DMS53 treated with DMSO at 0.1 percent for 48 hours (cell line): ENCODE data around the gene CLDN5.
"Not testable (repeated sequence)": the region's sequence is repeated elsewhere in the genome, so short reads cannot be mapped to it uniquely, and the experiment has no call there.

Experiments used
- DNase-seq: peaks from one replicate; lab custom pipeline; 2025; ENCODE audit not compliant: unreplicated experiment; lab: John Stamatoyannopoulos, UW

Gene CLDN5

GRCh38 chr22:19548964-19549363, 24.8 kb upstream of the CLDN5 start:
- no peak for DNase-seq

DNA sequence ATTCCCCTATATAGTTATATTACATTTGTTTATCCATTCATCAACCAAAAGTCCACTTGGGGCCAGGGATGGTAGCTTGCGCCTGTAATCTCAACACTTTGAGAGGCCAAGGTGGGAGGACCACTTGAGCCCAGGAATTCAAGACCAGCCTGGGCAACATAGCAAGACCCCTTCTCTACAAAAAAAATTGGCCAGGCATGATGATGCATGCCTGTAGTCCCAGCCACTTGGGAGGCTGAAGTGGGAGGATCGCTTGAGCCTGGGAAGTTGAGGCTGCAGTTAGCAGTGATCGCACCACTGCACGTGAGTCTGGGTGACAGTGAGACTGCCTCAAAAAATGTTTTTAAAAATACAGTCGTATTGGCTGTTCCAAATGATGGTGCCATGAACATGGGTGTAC, 24.2 kb upstream of the CLDN5 start:
- not testable (repeated sequence) for DNase-seq

- DNase-seq: no peak
Observed at GRCh38 chr22:19547620-19548019, 23.4 kb upstream of the CLDN5 start.

GRCh38 chr22:19546680-19547079, 22.5 kb upstream of the CLDN5 start:
- DNase-seq: no peak

DNA sequence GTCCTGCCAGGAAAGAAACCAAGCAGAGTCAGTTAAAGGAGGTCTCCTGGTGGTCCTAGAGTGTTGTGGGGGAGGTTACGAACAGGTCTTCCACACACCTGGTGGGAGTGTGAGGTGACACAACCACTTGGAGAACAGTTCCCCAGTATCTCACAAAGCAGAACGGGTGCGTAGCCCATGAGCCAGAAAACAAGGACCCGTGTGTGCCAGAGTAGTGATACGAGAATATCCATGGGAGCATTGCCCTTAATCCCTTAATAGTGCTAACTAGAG, 21.7 kb upstream of the CLDN5 start:
- no peak for DNase-seq

DNA sequence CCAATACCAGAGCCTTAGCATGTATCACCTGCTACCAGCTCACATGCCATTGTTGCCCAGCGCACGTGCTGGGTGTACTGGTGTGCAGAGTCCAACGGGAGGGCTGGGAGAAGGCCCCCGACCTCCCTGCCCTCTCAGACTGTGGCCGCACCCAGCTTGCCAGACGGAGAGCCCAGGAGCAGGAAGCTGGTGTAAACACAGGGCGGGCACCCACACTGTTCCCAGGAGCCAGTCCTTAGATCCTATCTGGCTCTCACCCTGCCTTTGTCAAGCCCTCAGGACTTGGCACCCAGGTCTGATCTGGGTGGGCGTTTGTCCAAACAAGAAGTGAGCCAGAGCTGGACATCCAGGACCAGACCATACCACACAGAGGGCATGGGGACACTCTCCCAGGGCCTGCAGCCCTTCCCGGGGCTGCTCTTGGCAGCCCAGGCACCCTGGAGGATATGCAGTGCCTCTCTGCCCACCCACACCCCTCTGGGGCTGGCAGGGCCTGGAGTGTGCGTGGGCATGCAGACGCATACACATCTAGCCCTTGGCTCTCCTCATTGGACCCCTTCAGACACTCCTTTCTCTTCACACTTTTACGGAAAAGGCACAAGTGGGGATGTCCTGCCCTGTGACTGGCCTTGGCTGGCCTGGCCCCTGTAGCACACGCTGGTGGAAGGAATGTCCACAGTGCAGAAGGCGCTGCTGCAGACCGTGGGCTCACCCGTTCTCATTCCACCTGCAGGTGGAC, 19.9 kb upstream of the CLDN5 start:
- DNase-seq: no peak

GRCh38 chr22:19540394-19540793, 16.2 kb upstream of the CLDN5 start:
- no peak for DNase-seq

DNA sequence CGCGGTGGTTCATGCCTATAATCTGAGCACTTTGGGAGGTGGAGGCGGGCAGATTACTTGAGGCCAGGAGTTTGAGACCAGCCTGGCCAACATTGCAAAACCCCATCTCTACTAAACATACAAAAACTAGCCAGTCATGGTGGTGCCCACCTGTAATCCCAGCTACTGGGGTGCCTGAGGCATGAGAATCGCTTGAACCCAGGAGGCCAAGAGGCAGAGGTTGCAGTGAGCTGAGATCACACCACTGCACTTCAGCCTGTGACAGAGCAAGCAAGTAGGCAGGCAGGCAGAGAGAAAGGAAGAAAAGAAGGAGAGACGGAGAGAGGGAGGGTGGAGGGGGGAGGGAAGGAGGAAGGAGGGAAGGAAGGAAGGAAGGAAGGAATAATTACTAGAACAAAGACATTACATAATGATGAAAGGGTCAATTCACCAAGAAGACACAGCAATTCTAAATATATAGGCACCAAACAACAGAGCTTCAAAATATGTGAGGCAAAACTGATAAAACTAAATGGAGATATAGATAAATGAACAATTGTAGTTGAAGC, 13.8 kb upstream of the CLDN5 start:
- no peak for DNase-seq

- DNase-seq: no peak
Observed at GRCh38 chr22:19536564-19536963, 12.4 kb upstream of the CLDN5 start.

- DNase-seq: no peak
Observed at GRCh38 chr22:19535001-19535400, 10.8 kb upstream of the CLDN5 start.

DNA sequence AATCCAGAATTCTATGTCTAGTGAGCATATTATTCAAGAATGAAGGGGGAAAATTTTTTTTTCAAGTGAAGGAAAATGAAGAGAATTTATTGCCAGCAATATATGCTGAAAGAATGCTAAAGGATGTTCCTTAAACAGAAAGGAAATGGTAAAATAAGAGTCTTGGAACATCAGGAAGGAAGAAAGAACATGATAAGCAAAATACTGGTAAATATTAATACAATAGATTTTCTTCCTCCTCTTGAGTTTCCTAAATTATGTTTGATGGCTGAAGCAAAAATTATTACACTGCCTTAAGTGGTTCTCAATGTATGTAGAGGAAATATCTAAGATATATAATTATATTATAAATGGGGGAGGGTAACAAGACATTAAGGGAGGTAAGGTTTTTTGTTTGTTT, 9.6 kb upstream of the CLDN5 start:
- DNase-seq: no peak

- no peak for DNase-seq
Observed at GRCh38 chr22:19533049-19533626, 8.9 kb upstream of the CLDN5 start.

DNA sequence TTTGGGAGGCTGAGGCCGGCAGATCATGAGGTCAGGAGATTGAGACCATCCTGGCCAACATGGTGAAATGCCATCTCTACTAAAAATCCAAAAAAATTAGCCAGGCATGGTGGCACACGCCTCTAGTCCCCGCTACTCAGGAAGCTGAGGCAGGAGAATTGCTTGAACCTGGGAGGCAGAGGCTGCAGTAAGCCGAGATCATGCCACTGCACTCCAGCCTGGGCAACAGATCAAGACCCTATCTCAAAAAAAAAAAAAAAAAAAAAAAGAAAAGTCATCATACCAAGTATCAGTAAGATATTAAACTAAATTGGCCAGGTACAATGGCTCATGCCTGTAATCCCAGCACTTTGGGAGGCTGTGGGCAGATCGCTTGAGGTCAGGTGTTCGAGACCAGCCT, 7.1 kb upstream of the CLDN5 start:
- not testable (repeated sequence) for DNase-seq

GRCh38 chr22:19530751-19531150, 6.5 kb upstream of the CLDN5 start:
- no peak for DNase-seq

DNA sequence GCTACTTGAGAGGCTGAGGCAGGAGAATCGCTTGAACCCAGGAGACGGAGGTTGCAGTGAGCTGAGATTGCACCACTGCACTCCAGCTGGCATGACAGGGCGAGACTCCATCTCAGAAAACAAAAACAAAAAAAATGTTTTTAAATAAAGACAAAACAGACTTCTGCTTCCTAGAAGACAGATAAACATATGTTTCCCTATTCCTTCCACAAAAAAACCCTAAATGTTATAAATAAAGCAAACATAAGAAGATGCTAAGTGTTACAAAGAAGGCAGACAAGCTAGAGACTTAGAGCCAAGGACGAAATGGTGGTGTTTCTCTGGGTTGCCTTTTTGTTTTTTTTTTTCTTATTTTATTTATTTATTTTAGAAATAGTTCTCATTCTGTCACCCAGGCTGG, 5.6 kb upstream of the CLDN5 start:
- DNase-seq: no peak

DNA sequence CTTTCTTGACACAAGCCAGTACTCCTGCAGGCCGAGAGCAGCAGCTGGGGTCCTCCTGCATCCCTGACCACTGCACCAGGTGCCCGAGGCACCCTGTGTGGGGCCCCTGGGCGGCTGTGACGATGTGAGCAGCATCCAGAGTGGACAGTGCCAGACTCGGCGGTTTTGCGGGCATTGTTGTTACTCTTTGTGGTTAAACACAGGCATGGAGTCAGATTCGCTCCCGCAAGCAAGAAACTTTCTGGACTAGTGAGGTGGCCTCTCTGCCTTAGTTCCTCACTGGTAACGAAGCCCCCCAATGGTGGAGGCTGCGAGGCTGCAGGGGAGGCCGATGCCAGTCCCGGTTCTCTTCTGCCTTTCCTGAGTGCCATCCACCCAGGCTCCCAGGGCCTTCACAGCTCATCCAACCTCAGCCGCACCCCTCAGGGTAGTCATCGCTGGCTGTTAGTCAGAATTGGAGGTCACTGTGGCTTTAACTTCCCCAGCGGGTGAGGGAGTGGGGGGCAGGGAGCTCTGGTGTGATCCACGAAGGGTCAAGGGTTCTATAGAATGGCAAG, 3.7 kb upstream of the CLDN5 start:
- DNase-seq: no peak

GRCh38 chr22:19527321-19527721, 3.1 kb upstream of the CLDN5 start:
- DNase-seq: no peak

DNA sequence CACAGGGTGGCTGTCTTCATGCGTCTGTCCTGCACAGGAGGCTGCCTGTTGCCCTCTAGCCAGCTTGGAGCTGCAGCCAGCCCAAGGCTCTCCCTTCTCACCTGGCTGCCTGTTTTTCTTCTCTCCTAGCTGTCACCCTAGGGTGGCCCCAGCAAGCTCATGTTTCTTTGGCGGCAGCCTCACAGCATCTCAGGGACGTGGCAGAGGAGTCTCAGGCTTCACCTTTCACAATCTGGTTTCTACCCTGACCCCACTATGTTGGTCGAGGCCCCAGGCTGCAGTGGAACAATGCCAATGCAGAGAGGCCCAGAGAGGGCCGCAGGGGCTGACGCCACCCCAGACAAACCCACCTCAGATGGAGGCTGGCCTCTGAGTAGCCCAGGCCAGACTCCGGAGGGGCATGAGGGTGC, 2.5 kb upstream of the CLDN5 start:
- DNase-seq: no peak

DNA sequence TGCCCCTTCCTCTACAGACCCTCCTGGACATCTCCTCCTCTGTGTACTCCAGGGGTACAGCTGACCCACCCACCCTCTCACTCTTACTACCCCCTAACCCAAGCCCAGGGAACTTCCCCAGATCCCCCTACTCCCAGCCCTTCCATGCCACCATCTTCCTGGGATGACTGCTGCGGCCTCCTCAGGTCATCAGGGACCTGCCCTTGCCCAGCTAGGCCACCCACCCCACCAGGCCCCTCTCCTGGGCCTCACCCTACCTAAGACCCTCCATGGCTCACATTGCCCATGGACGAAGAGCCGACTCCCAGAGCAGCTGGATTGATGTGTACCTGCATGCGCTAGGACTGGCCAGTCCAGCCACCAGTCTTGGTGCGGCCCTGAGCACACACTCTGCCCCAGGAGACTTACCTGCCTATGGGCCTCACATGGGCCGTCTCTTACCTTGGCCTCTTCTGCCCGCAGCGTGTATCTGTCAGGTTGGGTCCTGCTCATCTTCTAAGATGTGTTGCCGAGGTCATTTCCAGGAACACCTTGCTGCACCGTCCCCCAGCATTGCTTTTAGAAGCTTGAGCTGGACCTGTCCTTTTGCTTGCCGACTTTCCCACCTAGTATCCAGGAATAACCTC, 2.0 kb upstream of the CLDN5 start:
- DNase-seq: no peak

DNA sequence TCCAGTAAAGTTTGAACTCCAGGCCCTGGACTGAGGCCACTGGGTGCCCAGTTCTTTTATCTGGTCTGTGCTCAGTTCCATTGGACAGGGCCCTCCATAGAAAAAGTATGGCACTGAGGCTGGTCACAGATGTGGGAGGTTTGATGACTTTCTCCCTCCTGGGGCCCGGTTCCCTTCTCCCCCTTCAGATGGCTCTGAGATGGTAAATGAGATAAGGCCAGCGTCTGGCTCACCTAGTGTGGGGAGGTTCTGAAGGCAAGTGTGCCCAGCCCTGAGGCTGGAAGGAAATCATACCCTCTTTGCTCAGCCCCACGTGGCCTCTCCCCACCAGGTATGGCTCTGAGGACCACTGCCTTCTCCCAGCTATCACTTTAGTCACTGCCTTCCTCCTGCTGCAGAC, 1.5 kb upstream of the CLDN5 start:
- no peak for DNase-seq

- no peak for DNase-seq
Observed at GRCh38 chr22:19525116-19525660, 978 bp upstream of the CLDN5 start.
